IPS DF 6.9 (cell line): Measurements from ENCODE around the gene CEP97.
"Not testable (repeated sequence)": the region's sequence is repeated elsewhere in the genome, so short reads cannot be mapped to it uniquely, and the experiment has no call there.

Experiments
- DNase-seq: peaks from one replicate; pipeline ENCODE4 v3.0.0-alpha.2; 2013; ENCODE audit warnings: low read depth, low spot score
- H3K27ac ChIP-seq: one replicate; pipeline ENCODE4 v1.5.1; 2013; ENCODE audit warnings: low read length, control low read depth
- H3K27me3 ChIP-seq: 2 replicates; pipeline ENCODE4 v1.6.1; 2013; ENCODE audit warnings: mild to moderate bottlenecking, low read length; ENCODE audit not compliant: control insufficient read depth, insufficient read depth
- H3K36me3 ChIP-seq: 2 replicates; pipeline ENCODE4 v1.6.1; 2013; ENCODE audit warnings: low read length; ENCODE audit not compliant: control insufficient read depth, insufficient read depth
- H3K4me1 ChIP-seq: 2 replicates; pipeline ENCODE4 v1.6.1; 2013; ENCODE audit warnings: low read length; ENCODE audit not compliant: control insufficient read depth, insufficient read depth
- H3K4me3 ChIP-seq: 2 replicates; pipeline ENCODE4 v1.5.1; 2013; ENCODE audit warnings: mild to moderate bottlenecking, low read length
- H3K9me3 ChIP-seq: 2 replicates; pipeline ENCODE4 v1.6.1; 2013; ENCODE audit warnings: low read length, inconsistent platforms; ENCODE audit not compliant: control insufficient read depth, insufficient read depth
- WGBS: extraction: QIAGEN DNeasy Blood & Tissue Kit; methylation state at CpG from one replicate; pipeline ENCODE4 v1.1.7; 2013; ENCODE audit warnings: mixed read lengths, missing lambda C conversion rate; ENCODE audit not compliant: insufficient read length, insufficient coverage; 5-methylcytosine and 5-hydroxymethylcytosine counted together

Gene CEP97

GRCh38 chr3:101777745-101778281, 53.4 kb downstream of the CEP97 start:
- no CpG with 5 or more reads among the region's 6 CpGs for WGBS
- H3K4me3 ChIP-seq, H3K36me3 ChIP-seq, H3K27ac ChIP-seq, H3K4me1 ChIP-seq, H3K9me3 ChIP-seq, DNase-seq, H3K27me3 ChIP-seq: not testable (repeated sequence)

- Histone ChIP-seq H3K4me3 (peak overlapping the region; percentile 74; the same call in 1 of the 2 replicates), H3K9me3 (no peaks in the 10 kb centered on the region), H3K27me3 (no peaks in the 10 kb centered on the region), H3K4me1 (no peaks in the 10 kb centered on the region; the same call in none of the 2 replicates), H3K36me3 (peaks cover 2% of the 10 kb centered on the region; the same call in 1 of the 2 replicates), H3K27ac (no peak overlapping the region)
- no peak for DNase-seq
- no CpG with 5 or more reads among the region's 21 CpGs for WGBS
Observed at GRCh38 chr3:101778385-101779046, 54.1 kb downstream of the CEP97 start.

- peak; percentile 66 for DNase-seq
- H3K4me1 ChIP-seq: no peaks in the 10 kb centered on the region; the same call in 1 of the 2 replicates
- WGBS: no CpG with 5 or more reads among the region's 78 CpGs
- H3K27ac ChIP-seq: no peak within 1 kb of the TSS
- no peaks in the 10 kb centered on the region for H3K27me3 ChIP-seq
- H3K36me3 ChIP-seq: peaks cover 3% of the 10 kb centered on the region; the same call in 1 of the 2 replicates
- H3K4me3 ChIP-seq: peak within 1 kb of the TSS; percentile 74
- H3K9me3 ChIP-seq: no peaks in the 10 kb centered on the region
Observed at GRCh38 chr3:101779047-101779821, 54.8 kb downstream of the CEP97 start, which contains the start of gene NXPE3. Gene NXPE3 (plus strand): TSS chr3:101779211. CDS start chr3:101785597, 6,386 bp downstream.

GRCh38 chr3:101779822-101780381, 55.5 kb downstream of the CEP97 start:
- Histone ChIP-seq H3K27ac (no peak overlapping the region), H3K27me3 (no peaks in the 10 kb centered on the region), H3K4me3 (peak overlapping the region; percentile 74; the same call in 1 of the 2 replicates), H3K36me3 (peaks cover 3% of the 10 kb centered on the region; the same call in 1 of the 2 replicates), H3K4me1 (no peaks in the 10 kb centered on the region; the same call in 1 of the 2 replicates), H3K9me3 (no peaks in the 10 kb centered on the region)
- WGBS: no CpG with 5 or more reads among the region's 9 CpGs
- no peak for DNase-seq

GRCh38 chr3:101780661-101781060, 56.2 kb downstream of the CEP97 start:
- Histone ChIP-seq H3K9me3 (no peaks in the 10 kb centered on the region), H3K27ac (no peak overlapping the region), H3K4me1 (no peaks in the 10 kb centered on the region; the same call in 1 of the 2 replicates), H3K36me3 (peaks cover 9% of the 10 kb centered on the region; the same call in 1 of the 2 replicates), H3K27me3 (no peaks in the 10 kb centered on the region), H3K4me3 (no peak overlapping the region)
- DNase-seq: no peak
- WGBS: no CpG with 5 or more reads among the region's 2 CpGs

GRCh38 chr3:101781166-101781565, 56.8 kb downstream of the CEP97 start:
- H3K9me3 ChIP-seq: no peaks in the 10 kb centered on the region
- no peaks in the 10 kb centered on the region; the same call in 1 of the 2 replicates for H3K4me1 ChIP-seq
- no peak overlapping the region for H3K4me3 ChIP-seq
- no peaks in the 10 kb centered on the region for H3K27me3 ChIP-seq
- no peak for DNase-seq
- H3K36me3 ChIP-seq: peaks cover 9% of the 10 kb centered on the region; the same call in 1 of the 2 replicates
- no peak overlapping the region for H3K27ac ChIP-seq

GRCh38 chr3:101784855-101785613, 60.6 kb downstream of the CEP97 start:
- Histone ChIP-seq H3K9me3 (no peaks in the 10 kb centered on the region), H3K27me3 (no peaks in the 10 kb centered on the region), H3K36me3 (peaks cover 11% of the 10 kb centered on the region; the same call in 1 of the 2 replicates), H3K27ac (no peak overlapping the region), H3K4me3 (no peak overlapping the region), H3K4me1 (no peaks in the 10 kb centered on the region; the same call in 1 of the 2 replicates)
- no CpG with 5 or more reads among the region's 5 CpGs for WGBS
- no peak for DNase-seq

GRCh38 chr3:101791778-101792177, 67.4 kb downstream of the CEP97 start:
- Histone ChIP-seq H3K9me3 (no peaks in the 10 kb centered on the region), H3K36me3 (peaks cover 2% of the 10 kb centered on the region; the same call in 1 of the 2 replicates), H3K4me3 (no peak overlapping the region), H3K4me1 (no peaks in the 10 kb centered on the region), H3K27ac (no peak overlapping the region), H3K27me3 (no peaks in the 10 kb centered on the region)
- no CpG with 5 or more reads among the region's 4 CpGs for WGBS
- DNase-seq: no peak

- Histone ChIP-seq H3K27me3 (no peaks in the 10 kb centered on the region), H3K9me3 (no peaks in the 10 kb centered on the region), H3K4me3 (no peak overlapping the region), H3K4me1 (peaks cover under 1% of the 10 kb centered on the region; the same call in 1 of the 2 replicates), H3K27ac (no peak overlapping the region), H3K36me3 (peaks cover 2% of the 10 kb centered on the region; the same call in 1 of the 2 replicates)
- no peak for DNase-seq
- WGBS: no CpG with 5 or more reads among the region's 3 CpGs
Observed at GRCh38 chr3:101796077-101796680, 71.8 kb downstream of the CEP97 start.
